LNCaP clone FGC (cell line): ENCODE measurements around the gene LHX1.

Experiments
- DNase-seq: peaks from one replicate; pipeline ENCODE4 v3.0.0-alpha.2; 2011; ENCODE audit warnings: low read depth
- H3K4me3 ChIP-seq: 2 replicates; pipeline ENCODE4 v1.5.1; 2011; ENCODE audit warnings: mild to moderate bottlenecking, low read depth, low read length, control low read depth
- CTCF ChIP-seq: IDR thresholded peaks from 2 replicates; pipeline ENCODE4 v1.5.1; 2012; ENCODE audit warnings: mild to moderate bottlenecking; ENCODE audit not compliant: control insufficient read depth, insufficient read depth; ENCODE audit errors: extremely low read depth

The LHX1 gene

GRCh38 chr17:36922175-36922574, 15.1 kb upstream of the LHX1 start:
- no peak overlapping the region for H3K4me3 ChIP-seq

GRCh38 chr17:36923814-36924221, 13.5 kb upstream of the LHX1 start:
- no peak for TF ChIP-seq CTCF
- H3K4me3 ChIP-seq = no peak overlapping the region
- DNase-seq = no peak

More at GRCh38 chr17:36922175-36922574, 15.1 kb upstream of the LHX1 start:
- DNase-seq = no peak
- TF ChIP-seq CTCF = no peak

GRCh38 chr17:36926226-36926625, 11.0 kb upstream of the LHX1 start:
- TF ChIP-seq CTCF = no peak
- no peak overlapping the region for H3K4me3 ChIP-seq
- DNase-seq = no peak

- DNase-seq = no peak
- H3K4me3 ChIP-seq = no peak overlapping the region
- TF ChIP-seq CTCF = no peak
Measured at GRCh38 chr17:36926701-36927100, 10.6 kb upstream of the LHX1 start.

GRCh38 chr17:36928471-36929345, 8.6 kb upstream of the LHX1 start:
- TF ChIP-seq CTCF = no peak
- DNase-seq = no peak
- H3K4me3 ChIP-seq = no peak overlapping the region

GRCh38 chr17:36929851-36930582, 7.3 kb upstream of the LHX1 start:
- no peak for DNase-seq
- no peak overlapping the region for H3K4me3 ChIP-seq
- TF ChIP-seq CTCF = no peak
